Hypothalamus (tissue), 51 donors: ENCODE measurements around the gene BMP8A.
"Not testable (repeated sequence)": the region's sequence is repeated elsewhere in the genome, so short reads cannot be mapped to it uniquely, and the experiment has no call there.

Experiments
- DNase-seq, 51 donors: peaks; one replicate each; lab custom pipeline; 2025; lab: John Stamatoyannopoulos, UW

The BMP8A gene

DNA sequence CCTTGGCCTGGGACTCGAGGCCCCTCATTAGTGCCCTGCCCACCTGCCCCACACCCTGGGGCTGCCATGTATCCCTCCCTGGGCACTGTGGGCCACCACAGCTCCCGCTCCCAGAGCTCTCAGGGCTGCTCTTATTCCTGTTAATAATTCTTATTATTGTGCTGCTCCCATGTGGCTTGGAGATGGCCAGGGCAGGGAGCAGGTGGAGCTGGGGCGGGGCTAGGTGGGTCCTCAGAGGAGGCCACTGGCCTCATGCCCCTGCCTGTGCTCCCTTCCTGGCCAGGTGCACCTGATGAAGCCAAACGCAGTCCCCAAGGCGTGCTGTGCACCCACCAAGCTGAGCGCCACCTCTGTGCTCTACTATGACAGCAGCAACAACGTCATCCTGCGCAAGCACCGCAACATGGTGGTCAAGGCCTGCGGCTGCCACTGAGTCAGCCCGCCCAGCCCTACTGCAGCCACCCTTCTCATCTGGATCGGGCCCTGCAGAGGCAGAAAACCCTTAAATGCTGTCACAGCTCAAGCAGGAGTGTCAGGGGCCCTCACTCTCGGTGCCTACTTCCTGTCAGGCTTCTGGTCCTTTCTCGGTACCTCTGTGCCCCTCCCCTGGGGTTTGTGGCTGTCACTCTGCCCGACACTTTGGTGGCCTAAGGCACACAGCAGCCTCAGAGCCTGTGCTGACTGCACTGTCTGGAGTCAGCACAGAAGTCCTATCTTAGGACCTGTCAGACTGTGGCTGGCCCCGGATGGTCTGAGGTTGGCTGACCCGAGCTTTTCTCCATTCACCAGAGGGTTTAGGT lies 34.1 kb downstream of the BMP8A start:
- no peak for DNase-seq

DNA sequence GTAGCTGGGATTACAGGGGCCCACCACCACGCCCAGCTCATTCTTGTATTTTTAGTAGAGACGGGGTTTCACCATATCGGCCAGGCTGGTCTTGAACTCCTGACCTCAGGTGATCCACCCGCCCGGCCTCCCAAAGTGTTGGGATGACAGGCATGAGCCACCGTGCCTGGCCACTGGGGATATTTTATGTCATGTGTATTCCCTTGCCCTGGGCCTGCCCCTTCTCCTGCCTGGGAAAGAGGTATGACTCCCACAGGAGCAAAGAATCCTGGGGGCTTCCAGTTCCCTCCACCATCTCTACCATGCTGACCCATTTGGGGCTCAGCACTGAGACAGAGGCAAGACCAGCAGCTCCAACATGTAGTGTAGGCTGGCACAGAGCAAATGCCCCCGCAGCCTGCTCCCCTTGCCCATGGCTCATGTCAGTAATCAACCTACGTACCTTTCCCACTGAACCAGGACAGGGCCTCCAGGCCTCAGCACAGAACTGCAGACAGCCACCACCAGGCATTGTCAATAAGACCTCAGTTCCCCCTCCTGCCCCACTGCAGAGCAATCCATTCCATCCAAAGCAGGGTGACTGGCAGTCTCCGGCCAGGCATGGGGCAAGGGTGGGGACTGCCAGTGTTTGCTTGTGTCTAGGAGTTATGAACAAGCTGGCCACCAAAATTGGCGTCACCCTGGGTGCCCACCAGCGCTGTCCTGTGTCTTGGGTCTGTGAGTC lies 35.2 kb downstream of the BMP8A start:
- DNase-seq, result no peak

DNA sequence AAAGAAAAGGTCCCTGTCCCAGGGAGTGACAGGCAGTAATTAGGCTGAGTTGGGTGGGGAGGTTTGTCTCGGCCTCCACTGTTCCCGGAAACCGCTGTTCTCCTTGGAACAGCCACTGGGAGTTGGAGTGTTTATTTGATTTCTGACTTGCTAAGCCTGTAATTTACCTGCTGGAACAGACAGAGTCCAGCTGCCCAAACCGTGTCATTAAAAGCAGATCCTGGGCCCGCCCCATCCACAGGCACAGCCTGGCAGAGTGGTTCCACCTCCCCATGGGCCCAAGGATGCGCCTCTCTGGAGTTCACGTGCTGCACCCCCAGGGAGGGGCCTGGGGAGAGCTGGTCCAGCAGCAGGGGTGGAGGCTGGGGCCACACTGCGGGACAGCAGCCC lies 35.7 kb downstream of the BMP8A start:
- not testable (repeated sequence) for DNase-seq

DNA sequence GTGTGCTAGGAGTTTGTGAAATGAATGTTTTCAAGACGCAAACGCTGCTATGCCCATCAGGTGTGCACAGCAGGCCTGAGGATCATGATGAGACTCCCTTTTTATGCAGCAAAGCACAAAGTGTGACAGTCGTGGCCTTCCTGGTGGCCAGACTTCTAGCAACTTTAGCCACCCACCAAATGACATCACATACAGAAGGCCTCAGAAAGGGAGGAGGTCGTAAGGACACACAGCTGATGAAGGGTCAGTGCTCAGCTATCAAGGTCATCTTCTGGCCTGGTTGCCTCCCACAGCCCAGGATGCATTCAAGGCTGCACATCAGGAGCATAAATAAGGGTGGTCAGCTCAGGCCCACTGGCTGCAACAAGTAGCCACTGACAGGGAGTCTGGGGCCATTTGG lies 36.6 kb downstream of the BMP8A start:
- DNase-seq, result no peak

DNA sequence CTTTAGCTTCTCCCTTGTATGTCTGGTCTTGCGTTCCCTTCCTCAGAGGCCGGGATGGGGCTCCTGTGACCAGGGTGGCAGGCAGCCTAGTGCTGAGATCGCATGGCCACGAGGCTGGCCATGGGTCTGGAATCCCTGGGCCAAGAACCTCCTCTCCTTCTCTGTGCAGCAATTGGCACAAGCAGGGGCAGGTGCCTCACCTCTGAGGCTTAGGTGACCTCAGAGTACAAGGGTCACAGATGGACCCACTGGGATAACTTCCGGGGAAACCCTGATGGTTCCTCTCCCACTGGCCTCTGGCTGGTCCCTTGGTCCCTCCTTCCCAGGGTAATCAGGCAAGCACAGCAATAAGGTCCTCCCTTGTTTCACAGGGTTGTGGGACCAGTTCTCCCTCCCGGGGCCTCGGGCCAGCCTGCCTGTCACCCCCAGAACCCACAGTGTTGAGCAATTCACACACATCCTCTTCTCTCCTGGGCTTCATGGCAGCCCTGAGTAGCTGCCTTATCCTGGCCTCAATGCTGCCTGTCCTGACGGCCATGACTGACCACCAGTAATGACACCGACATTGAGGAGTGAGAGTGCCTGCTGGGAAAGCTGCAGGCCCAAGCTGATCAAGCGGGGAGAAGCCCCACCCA lies 38.6 kb downstream of the BMP8A start:
- DNase-seq, result no peak

DNA sequence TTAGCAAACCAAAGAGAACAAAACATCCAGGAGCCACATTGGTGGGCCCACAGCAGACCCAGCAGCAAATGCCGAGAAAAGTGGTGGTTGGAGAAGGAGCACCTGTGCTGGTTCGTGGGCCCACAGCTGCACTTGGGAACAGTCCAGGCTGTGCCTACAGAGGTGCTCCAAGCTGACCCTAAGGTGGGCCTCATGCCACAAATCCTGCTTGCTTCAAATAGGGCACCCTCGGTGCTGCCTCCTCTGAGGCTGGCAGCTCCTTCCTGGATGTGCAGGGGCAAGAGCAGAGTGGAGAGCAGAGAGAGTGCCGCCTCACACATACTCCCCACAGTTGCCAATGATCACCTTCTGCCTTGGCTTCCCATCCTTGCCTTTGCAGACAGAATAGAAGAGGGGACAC lies 40.1 kb downstream of the BMP8A start:
- no peak for DNase-seq

DNA sequence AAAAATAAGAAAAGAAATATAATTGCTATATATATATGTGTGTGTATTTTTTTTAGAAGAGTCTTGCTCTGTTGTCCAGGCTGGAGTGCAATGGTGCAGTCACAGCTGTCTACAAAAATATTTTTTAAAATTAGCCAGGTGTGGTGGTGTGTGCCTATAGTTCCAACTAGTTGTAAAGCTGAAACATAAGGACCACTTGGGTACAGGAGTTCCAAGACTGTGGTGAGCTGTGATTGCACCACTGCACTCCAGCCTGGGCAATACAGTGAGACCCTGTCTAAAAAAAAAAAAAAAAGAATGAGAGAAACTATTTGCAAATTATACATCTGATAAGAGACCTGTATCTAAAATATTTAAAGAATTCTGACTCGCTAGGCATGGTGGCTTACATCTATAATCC lies 42.0 kb downstream of the BMP8A start:
- no peak for DNase-seq

DNA sequence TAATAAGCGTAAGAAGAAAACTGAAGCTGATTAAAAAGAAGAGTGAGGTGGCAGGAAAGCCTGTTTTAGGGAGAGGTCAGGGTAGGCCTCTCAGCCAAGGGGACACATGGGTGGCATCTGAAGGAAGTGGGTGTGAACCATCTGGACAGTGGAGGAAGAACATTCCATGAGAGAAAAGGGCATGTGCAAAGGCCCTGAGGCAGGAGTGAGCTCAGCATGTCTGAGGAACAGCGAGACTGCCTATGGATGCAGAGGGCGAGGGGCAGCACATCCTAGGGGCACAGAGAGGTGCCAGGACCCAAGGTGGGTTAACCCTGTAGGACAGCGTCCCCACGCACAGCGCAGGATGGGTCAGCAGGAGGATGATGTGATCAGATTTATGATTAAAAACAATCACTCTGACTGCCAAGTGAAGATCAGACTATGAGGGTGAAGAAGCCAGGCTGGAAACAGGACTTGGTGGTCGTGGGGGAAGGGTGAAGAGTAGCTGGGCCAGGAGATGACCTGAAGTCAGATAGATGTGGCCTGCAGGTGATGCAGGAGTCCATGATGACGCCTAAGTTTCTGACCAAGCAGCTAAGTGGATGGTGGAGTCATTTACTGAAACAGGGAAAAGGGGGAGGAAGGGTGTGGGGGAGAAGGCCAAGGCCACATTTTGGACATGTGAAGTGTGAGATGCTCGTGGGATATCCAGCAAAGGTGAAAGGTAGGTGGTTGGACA lies 47.3 kb downstream of the BMP8A start:
- no peak for DNase-seq

DNA sequence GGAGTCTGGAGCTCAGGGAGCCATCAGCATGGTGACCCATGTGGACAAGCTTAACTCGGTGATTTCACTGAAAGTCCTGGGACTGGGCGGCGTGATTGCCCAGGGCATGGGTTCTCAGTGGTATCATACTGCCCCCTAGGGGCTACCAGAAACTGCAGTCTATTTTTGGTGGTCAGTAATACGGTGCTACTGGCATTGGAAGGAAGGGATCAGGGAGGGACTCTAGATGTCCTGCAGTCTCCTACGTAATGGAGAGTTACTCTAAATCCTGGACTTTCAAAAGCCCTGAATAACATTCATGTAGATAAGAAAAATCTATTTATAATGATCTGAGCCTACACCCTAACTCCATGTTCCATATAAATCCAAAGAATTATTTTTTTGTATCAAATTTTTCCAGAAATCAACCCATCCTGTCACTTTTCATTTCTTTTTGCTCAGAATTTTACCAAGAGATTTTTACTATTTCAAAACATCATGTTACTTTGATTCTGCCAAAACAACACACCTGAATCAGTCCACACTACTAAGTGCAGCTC lies 47.9 kb downstream of the BMP8A start:
- peak in 46 of 51 donors; percentile 6 to 82 (median 49) for DNase-seq

DNA sequence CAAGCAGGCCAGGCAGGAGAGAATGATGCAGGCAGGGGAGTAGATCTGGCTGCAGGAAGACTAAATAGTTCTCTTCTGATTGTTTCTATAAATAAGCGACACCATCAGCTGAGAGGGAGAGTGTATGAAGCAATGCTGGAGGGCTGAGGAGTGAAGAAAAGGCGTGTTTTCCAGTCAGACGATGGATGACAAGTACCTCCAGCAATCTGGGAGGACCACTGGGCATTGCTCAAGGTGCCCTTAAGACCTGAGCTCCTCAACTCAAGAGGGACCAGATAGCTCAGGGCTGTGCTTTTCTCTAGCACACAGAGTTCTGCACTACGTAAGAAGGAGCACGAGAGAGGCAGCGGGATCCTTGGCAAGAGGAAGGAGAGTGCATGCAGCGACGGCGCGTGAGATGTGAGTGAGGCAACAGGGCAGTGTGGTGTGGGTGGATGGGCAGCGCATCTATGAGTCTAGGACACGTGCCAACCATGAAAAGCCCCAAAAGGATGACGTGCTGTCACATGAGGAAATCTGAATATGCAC lies 49.1 kb downstream of the BMP8A start:
- peak in 44 of 51 donors; percentile 6 to 77 (median 45) for DNase-seq

DNA sequence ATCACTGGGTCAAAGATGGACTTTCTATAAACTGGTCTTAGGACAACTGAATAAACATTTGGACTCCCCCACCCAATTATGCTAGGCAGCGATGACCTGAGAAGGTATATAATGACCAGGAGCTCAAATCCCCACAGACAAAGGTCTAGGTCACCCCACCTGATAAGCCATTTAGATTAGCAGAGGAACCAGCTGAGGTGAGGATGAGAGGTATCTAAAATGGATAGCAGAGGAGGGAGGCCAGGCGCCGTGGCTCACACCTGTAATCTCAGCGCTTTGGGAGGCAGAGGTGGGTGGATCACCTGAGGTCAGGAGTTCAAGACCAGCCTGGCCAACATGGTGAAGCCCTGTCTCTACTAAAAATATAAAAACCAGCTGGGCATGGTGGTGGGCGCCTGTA lies 51.5 kb downstream of the BMP8A start:
- no peak for DNase-seq

DNA sequence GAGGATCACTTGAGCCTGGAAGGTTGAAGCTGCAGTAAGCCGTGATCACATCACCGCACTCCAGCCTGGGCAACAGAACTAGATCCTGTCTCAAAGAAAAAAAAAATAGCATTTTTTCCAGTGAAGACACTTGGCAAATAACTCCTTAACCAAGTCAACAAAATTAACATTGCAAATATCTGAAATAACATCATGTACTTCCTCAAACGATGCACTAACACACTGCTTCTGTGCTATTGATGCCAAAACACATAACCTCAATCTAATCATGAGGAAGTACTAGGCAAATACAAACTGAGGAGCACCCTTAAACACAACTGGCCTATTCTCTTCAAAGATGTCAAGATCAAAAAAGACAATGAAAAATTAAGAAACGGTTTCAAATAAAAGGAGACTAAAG lies 52.9 kb downstream of the BMP8A start:
- DNase-seq, result no peak

DNA sequence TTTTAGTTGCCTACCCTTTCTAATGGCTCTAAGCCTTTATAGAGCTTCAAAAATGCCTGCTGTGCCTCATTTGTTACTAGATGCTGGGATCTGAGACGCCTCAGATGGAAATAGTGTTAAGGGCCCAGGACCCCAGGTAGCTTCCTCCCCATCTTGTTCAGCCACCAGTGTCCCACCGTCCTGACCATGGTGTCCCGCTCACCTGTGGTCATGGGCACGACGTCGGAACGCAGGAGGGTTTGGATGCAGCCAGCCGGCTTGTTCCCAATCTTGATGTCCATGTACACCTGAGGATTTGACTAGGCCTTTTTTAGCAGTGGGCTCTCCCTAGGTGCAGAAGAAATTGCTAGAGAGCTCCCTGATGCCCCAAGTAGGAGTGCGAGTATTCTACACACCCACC lies 54.1 kb downstream of the BMP8A start:
- no peak for DNase-seq

DNA sequence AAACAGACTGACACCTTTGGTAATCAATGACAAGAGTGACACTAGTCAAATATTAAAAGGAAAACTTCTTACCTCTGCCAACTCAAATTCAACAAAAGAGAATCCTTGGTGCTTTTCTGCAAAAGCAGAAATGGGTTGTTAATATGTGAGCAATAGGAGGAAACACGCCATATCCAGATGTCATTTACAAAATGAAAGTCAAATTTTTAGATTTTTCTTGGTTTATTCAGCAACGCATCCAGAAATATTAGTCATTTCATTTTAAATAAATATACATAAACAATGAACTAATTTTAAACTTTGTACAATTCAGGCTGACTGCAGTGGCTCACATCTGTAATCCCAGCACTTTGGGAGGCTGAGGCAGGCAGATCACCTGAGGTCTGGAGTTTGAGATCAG lies 62.8 kb downstream of the BMP8A start:
- DNase-seq, result no peak

DNA sequence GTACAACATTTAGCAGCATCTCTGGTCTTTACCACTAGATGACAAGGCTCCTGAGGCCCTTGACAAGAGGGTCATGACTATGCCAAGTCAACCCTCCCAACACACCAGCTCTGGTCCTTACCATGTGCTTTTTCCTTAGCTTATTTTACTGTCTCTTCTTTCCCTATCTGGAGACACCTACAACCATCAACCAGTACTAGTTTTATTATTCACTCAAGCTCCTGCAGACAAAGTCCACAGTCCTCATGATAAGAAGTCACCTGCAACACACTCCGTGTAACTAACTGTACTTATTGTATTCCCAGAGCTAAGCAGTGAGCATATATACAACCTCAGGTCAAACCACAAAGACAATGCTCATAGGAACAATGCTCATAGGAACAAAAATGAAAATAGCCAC lies 69.8 kb downstream of the BMP8A start:
- no peak for DNase-seq

DNA sequence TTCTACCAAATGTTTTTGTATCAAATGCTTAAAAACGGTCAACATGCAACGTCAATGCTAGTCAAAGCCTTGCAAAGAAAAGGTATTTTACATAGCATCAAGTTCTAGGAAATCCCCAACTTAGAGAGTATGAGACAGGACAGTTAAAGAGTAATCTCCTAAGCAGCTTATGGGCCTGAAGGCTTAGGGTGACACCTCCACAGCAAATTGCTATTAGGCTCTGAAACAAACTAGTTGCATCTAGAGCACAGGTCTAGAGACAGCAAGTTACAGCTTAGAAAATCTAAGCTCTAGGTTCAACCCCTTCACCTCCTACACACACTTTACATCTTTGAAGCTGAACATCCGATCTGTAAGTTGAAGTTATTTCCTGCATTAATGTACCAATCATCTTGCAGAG lies 71.5 kb downstream of the BMP8A start:
- DNase-seq, result no peak

DNA sequence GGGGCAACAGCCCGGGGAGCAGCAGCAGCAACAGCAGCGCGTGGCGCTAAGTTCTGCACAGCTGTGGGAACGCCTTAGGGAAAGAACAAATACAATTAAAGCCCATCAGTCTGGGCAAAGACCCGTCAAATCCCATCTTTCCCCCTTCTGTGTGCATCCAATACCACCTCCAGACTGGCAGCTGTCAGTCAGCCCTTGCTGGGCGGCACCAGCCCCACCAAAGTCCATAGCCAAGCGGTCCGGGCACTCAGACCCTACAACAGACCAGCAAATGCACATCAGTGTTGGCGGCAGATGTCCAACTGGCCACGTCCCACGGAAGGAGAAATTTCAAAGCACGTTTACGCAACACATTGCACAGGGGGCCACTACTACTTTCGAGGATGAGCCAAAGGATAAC lies 72.2 kb downstream of the BMP8A start:
- DNase-seq, result no peak

DNA sequence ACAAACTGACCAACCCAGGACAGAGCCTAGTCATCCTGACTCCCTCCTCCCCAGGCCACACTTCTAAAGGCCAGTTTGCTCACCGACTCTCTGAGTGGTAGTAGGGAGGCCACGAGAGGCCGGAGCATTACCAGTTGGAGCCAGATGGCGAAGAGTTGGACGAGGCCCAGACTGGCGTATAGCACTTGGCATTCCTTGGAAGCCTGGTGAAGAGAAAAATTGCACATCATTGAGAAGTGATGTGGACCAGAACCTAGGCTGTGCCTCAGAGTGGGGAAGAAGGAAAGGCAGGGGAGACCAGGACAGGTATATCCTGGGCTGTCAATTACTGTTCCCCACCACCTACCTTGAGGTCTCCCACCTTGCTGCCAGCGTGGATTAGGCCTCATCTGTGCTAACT lies 72.9 kb downstream of the BMP8A start:
- no peak for DNase-seq

DNA sequence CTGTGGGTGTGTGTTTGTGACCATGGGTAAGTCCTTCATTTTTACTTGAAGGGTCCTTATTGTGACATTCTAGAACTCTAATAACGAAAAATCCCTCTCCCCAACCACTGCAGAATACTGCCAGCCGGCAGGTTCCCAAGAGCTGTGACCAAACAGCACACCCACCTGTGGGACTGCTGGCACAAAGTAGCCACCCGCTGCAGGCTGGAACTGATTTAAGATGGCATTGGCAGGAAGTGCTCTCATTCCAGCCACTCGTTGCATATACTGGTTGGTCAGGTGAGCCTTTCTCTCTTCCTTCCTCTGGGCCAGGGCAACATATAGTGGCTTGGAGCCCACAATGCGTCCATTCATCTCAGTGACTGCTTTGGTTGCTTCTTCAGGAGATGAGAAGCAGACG lies 73.5 kb downstream of the BMP8A start:
- no peak for DNase-seq

DNA sequence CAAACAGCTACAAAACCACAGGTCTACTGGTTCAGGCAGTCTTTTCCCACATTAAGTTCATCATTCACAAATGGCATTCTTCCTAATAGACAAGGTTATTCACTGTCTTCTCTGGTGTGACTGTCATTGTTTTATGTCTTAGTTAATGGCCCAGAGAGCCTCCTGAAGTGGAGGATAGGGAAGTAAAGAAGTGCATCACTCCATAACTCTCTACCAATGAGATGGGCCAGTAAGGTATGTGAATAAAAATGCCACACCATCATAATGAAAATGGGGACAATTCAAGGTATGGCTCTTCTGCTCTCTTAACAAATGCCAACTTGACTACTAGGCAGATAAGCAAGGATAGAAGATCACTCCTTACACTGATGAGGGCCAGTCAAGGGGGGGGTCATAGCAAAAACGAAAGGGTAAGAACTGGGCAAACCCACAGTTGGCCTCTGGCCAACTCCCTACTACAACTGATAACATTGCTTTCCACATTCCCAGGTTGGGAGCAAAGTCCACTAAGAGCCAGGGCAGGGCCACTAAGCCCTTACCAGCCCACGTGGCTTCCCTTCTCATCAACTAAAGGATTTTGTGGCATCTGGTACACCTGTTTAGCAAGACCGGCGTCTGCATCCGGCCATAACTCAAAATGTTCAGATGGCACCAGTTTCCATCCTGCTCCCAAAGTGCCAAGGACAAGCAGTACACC lies 75.2 kb downstream of the BMP8A start:
- no peak for DNase-seq
